Vagina (tissue), 2 donors: ENCODE results near the gene DENND1A. TPM values are rescaled to one million over a fixed set of nuclear protein-coding genes. Genes with fewer than 3 reads are reported as not detected.

Experiments used
- DNase-seq, 2 donors: peaks; one replicate each; pipeline ENCODE4 v3.0.0-alpha.2; 2017; ENCODE audit errors: extremely low spot score in 2 of 2
- H3K27ac ChIP-seq: fragments of 200-600 bp; sonication (generic); one replicate; pipeline ENCODE4 v1.5.1; 2019
- H3K27me3 ChIP-seq: fragments of 200-600 bp; sonication (generic); one replicate; pipeline ENCODE4 v1.5.1; 2019
- H3K36me3 ChIP-seq, 2 donors: fragments of 200-600 bp; sonication (generic); one replicate each; pipeline ENCODE4 v1.5.1; 2017 to 2019
- H3K4me1 ChIP-seq: fragments of 200-600 bp; sonication (generic); one replicate; pipeline ENCODE4 v1.5.1; 2019
- H3K4me3 ChIP-seq, 2 donors: fragments of 200-600 bp; sonication (generic); 1 replicate in 1 of 2; 2 replicates in 1 of 2; pipeline ENCODE4 v1.5.1; 2016 to 2019
- H3K9me3 ChIP-seq: fragments of 200-600 bp; sonication (generic); one replicate; pipeline ENCODE4 v1.5.1; 2019
- CTCF ChIP-seq, 3 experiments: fragments of 450-650 bp in 2 of 3; fragments of 200-600 bp in 1 of 3; sonication (generic) in 1 of 3; IDR thresholded peaks; one replicate each; pipeline ENCODE4 v1.5.1; 2017 to 2019; ENCODE audit warnings: antibody characterized with exemption in 3 of 3, mild to moderate bottlenecking in 2 of 3, moderate library complexity in 2 of 3
- POLR2A ChIP-seq, 2 donors: fragments of 450-650 bp; IDR thresholded peaks; one replicate each; pipeline ENCODE4 v1.6.1; 2017; ENCODE audit warnings: antibody characterized with exemption in 2 of 2, mild to moderate bottlenecking in 2 of 2, moderate library complexity in 2 of 2
- POLR2AphosphoS5 ChIP-seq, 2 donors: sonication (generic); formaldehyde crosslinking; IDR thresholded peaks; one replicate each; pipeline ENCODE4 v1.9.0; 2017; ENCODE audit warnings: antibody characterized with exemption in 2 of 2, mild to moderate bottlenecking in 2 of 2, low read depth in 1 of 2; ENCODE audit not compliant: insufficient read depth in 1 of 2
- intact Hi-C: fragments of 100-400 bp; cut with DNase I; formaldehyde crosslinking; loops from one replicate; pipeline ENCODE4 v1.15.1; 2023
- total RNA-seq: library from RNA; depleted of rRNA; stranded (reverse); fragments of >200 nt; gene quantifications from one replicate; pipeline ENCODE4 v1.2.3, GENCODE V29; 2016

Gene DENND1A
- total RNA-seq, 1 donor from 2014 or later, result 20.4 TPM

GRCh38 chr9:123617286-123617685, 312.6 kb downstream of the DENND1A start:
- Histone ChIP-seq H3K4me3 (no peak overlapping the region), H3K27me3 (no peaks in the 10 kb centered on the region), H3K4me1 (no peaks in the 10 kb centered on the region), H3K9me3 (no peaks in the 10 kb centered on the region), H3K27ac (no peak overlapping the region), H3K36me3 (no peaks in the 10 kb centered on the region)
- peak in 1 of 2 donors; percentile 67 for DNase-seq
- intact Hi-C loops, result no loop called here
- TF ChIP-seq POLR2A (IDR thresholded peaks at IDR 0.05) (no peak), CTCF (IDR thresholded peaks at IDR 0.05) (no peak), POLR2AphosphoS5 (IDR thresholded peaks at IDR 0.05; ENCODE audit: insufficient read depth in 1 of 2, low read depth in 1 of 2) (no peak)

GRCh38 chr9:123616707-123617106, 313.2 kb downstream of the DENND1A start:
- Histone ChIP-seq H3K4me1 (no peaks in the 10 kb centered on the region), H3K4me3 (no peak overlapping the region), H3K36me3 (no peaks in the 10 kb centered on the region), H3K27ac (no peak overlapping the region), H3K27me3 (no peaks in the 10 kb centered on the region), H3K9me3 (no peaks in the 10 kb centered on the region)
- DNase-seq, result peak in 1 of 2 donors; percentile 52
- no peak for TF ChIP-seq CTCF (IDR thresholded peaks at IDR 0.05)
- no peak for TF ChIP-seq POLR2AphosphoS5 (IDR thresholded peaks at IDR 0.05; ENCODE audit: insufficient read depth in 1 of 2, low read depth in 1 of 2)
- no peak for TF ChIP-seq POLR2A (IDR thresholded peaks at IDR 0.05)
- intact Hi-C loops, result no loop called here

GRCh38 chr9:123615381-123615780, 314.5 kb downstream of the DENND1A start:
- intact Hi-C loops, result no loop called here
- TF ChIP-seq POLR2A (IDR thresholded peaks at IDR 0.05) (no peak), CTCF (IDR thresholded peaks at IDR 0.05) (no peak), POLR2AphosphoS5 (IDR thresholded peaks at IDR 0.05; ENCODE audit: insufficient read depth in 1 of 2, low read depth in 1 of 2) (no peak)

GRCh38 chr9:123614306-123615263, 315.3 kb downstream of the DENND1A start:
- intact Hi-C loops, result no loop called here
- no peak overlapping the region for H3K4me3 ChIP-seq
- H3K27ac ChIP-seq, result no peak overlapping the region
- no peaks in the 10 kb centered on the region for H3K27me3 ChIP-seq
- H3K9me3 ChIP-seq, result no peaks in the 10 kb centered on the region
- peak in 1 of 2 donors; percentile 22 for DNase-seq
- H3K4me1 ChIP-seq, result no peaks in the 10 kb centered on the region
- no peaks in the 10 kb centered on the region for H3K36me3 ChIP-seq
- TF ChIP-seq CTCF (IDR thresholded peaks at IDR 0.05), result no peak
- TF ChIP-seq POLR2AphosphoS5 (IDR thresholded peaks at IDR 0.05; ENCODE audit: insufficient read depth in 1 of 2, low read depth in 1 of 2), result no peak
- TF ChIP-seq POLR2A (IDR thresholded peaks at IDR 0.05), result no peak

More at GRCh38 chr9:123615381-123615780, 314.5 kb downstream of the DENND1A start:
- Histone ChIP-seq H3K27ac (no peak overlapping the region), H3K4me1 (no peaks in the 10 kb centered on the region), H3K36me3 (no peaks in the 10 kb centered on the region), H3K27me3 (no peaks in the 10 kb centered on the region), H3K4me3 (no peak overlapping the region), H3K9me3 (no peaks in the 10 kb centered on the region)
- DNase-seq, result peak in 1 of 2 donors; percentile 65

- Histone ChIP-seq H3K27me3 (no peaks in the 10 kb centered on the region), H3K4me1 (no peaks in the 10 kb centered on the region), H3K27ac (no peak overlapping the region), H3K9me3 (no peaks in the 10 kb centered on the region), H3K4me3 (no peak overlapping the region), H3K36me3 (no peaks in the 10 kb centered on the region)
- peak in 1 of 2 donors; percentile 3 for DNase-seq
- intact Hi-C loops, result no loop called here
- TF ChIP-seq POLR2A (IDR thresholded peaks at IDR 0.05) (no peak), CTCF (IDR thresholded peaks at IDR 0.05) (no peak), POLR2AphosphoS5 (IDR thresholded peaks at IDR 0.05; ENCODE audit: insufficient read depth in 1 of 2, low read depth in 1 of 2) (no peak)
Measured at GRCh38 chr9:123611226-123611625, 318.7 kb downstream of the DENND1A start.
